Measurements from ENCODE around the gene NEURL2.

NEURL2 gene

DNA sequence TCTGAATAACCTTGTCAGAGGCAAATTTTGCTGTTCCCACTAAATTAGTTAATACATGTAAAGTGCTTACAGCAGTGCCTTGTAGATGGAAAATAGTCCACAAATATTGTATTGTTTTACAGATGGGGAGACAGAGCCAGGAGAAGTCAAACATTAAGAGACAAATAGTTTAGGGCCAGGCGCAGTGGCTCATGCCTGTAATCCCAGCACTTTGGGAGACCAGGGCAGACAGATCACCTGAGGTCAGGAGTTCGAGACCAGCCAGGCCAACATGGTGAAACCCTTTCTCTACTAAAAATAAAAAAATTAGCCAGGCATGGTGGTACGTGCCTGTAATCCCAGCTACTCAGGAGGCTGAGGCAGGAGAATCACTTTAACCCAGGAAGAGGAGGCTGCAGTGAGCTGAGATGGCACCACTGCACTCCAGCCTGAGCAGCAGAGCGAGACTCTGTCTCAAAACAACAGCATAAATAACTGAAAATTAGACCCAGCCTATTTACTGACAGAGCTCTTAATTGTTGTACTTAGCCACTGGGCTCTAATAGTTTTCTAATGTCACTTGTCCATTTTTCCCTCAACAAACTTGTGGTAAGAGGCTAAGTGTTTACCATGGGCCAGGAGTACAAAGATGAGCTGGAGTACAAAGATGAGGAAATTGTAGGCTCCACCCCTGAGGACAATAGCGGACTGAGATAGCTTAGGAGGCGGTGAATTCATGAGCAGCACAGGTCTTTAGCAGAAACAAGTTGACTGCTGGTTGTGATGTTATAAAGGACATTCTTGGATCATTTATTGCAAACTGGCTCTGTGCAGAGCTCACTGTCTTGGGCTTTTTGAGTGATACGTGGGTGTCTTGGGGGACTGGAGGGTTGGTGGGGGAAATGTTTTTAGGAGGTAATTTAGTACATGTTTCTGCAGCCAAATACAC lies 27.2 kb downstream of the NEURL2 start:
- no peak for TF ChIP-seq ESRRG (CRISPR knock-in tag; IDR thresholded peaks at IDR 0.05)
- no peak for TF ChIP-seq TCF4 (CRISPR knock-in tag; IDR thresholded peaks at IDR 0.05; ENCODE audit: borderline replicate concordance)
- TF ChIP-seq ISL1 (CRISPR knock-in tag; IDR thresholded peaks at IDR 0.05): no peak
- TF ChIP-seq ZNF8 (CRISPR knock-in tag; IDR thresholded peaks at IDR 0.05): no peak
- no peak for TF ChIP-seq CSRNP3 (CRISPR knock-in tag; IDR thresholded peaks at IDR 0.05)
- no peak for TF ChIP-seq PPARA (CRISPR knock-in tag; IDR thresholded peaks at IDR 0.05; ENCODE audit: borderline replicate concordance)
- no peak for TF ChIP-seq PATZ1 (CRISPR knock-in tag; IDR thresholded peaks at IDR 0.05; ENCODE audit: borderline replicate concordance)
- TF ChIP-seq ZFP3 (CRISPR knock-in tag; IDR thresholded peaks at IDR 0.05): no peak
- no peak for TF ChIP-seq ZNF565 (CRISPR knock-in tag; conservative IDR thresholded peaks at IDR 0.05; ENCODE audit: low read depth)
- TF ChIP-seq ZFP30 (CRISPR knock-in tag; IDR thresholded peaks at IDR 0.05): no peak
- TF ChIP-seq POU6F1 (CRISPR knock-in tag; IDR thresholded peaks at IDR 0.05; ENCODE audit: borderline replicate concordance, low read depth): no peak
- no peak for TF ChIP-seq ARNTL (CRISPR knock-in tag; IDR thresholded peaks at IDR 0.05; ENCODE audit: borderline replicate concordance, low read depth)
- ATAC-seq: no peak

DNA sequence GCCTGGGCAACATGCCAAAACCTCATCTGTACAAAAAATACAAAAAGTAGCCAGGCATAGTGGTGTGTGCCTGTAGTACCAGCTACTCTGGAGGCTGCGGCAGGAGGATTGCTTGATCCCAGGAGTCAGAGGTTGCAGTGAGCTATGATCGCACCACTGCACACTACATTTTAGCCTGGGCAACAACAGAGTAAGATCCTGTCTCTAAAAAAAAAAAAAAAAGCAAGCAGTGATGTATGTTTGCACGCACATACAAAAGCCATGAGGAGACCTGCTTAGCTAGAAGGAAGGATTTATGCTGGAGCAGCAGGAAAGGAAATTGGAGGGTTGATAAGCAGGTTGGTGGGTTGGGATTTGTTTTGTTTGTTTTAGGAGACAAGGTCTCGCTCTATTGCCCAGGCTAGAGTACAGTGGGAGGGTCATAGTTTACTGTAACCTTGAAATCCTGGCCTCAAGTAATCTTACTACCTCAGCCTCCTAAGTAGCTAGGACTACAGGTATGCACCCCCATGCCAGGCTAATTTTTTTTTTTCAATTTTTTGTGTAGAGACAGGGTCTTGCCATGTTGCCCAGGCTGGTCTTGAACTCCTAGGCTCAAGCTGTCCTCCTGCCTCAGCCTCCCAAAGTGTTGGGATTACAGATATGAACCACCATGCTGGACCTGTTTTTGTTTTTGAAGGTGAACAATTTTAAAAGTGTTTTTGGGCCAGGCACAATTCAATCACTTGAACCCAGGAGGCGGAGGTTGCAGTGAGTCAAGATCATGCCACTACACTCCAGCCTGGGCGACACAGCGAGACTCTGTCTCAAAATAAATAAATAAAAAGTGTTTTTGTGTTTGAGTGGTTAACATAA lies 29.6 kb downstream of the NEURL2 start:
- TF ChIP-seq CREB5 (CRISPR knock-in tag; IDR thresholded peaks at IDR 0.05; ENCODE audit: low read depth): no peak
- no peak for TF ChIP-seq ARNTL (CRISPR knock-in tag; IDR thresholded peaks at IDR 0.05; ENCODE audit: borderline replicate concordance, low read depth)
- TF ChIP-seq ISL1 (CRISPR knock-in tag; IDR thresholded peaks at IDR 0.05): no peak
- TF ChIP-seq BACH2 (CRISPR knock-in tag; IDR thresholded peaks at IDR 0.05; ENCODE audit: borderline replicate concordance): no peak
- TF ChIP-seq ZFP30 (CRISPR knock-in tag; IDR thresholded peaks at IDR 0.05): no peak
- TF ChIP-seq, protein P1, sequence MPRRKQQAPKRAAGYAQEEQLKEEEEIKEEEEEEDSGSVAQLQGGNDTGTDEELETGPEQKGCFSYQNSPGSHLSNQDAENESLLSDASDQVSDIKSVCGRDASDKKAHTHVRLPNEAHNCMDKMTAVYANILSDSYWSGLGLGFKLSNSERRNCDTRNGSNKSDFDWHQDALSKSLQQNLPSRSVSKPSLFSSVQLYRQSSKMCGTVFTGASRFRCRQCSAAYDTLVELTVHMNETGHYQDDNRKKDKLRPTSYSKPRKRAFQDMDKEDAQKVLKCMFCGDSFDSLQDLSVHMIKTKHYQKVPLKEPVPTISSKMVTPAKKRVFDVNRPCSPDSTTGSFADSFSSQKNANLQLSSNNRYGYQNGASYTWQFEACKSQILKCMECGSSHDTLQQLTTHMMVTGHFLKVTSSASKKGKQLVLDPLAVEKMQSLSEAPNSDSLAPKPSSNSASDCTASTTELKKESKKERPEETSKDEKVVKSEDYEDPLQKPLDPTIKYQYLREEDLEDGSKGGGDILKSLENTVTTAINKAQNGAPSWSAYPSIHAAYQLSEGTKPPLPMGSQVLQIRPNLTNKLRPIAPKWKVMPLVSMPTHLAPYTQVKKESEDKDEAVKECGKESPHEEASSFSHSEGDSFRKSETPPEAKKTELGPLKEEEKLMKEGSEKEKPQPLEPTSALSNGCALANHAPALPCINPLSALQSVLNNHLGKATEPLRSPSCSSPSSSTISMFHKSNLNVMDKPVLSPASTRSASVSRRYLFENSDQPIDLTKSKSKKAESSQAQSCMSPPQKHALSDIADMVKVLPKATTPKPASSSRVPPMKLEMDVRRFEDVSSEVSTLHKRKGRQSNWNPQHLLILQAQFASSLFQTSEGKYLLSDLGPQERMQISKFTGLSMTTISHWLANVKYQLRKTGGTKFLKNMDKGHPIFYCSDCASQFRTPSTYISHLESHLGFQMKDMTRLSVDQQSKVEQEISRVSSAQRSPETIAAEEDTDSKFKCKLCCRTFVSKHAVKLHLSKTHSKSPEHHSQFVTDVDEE (CRISPR knock-in tag; IDR thresholded peaks at IDR 0.05): no peak
- TF ChIP-seq OSR1 (CRISPR knock-in tag; IDR thresholded peaks at IDR 0.05): no peak
- TF ChIP-seq GLIS3 (CRISPR knock-in tag; IDR thresholded peaks at IDR 0.05): no peak
- TF ChIP-seq ZNF8 (CRISPR knock-in tag; IDR thresholded peaks at IDR 0.05): no peak
- no peak for TF ChIP-seq SNAI2 (CRISPR knock-in tag; IDR thresholded peaks at IDR 0.05)
- no peak for TF ChIP-seq ZNF70 (CRISPR knock-in tag; IDR thresholded peaks at IDR 0.05)
- TF ChIP-seq RARB (CRISPR knock-in tag; IDR thresholded peaks at IDR 0.05): no peak
- no peak for TF ChIP-seq ZC3H10 (CRISPR knock-in tag; IDR thresholded peaks at IDR 0.05)
- no peak for TF ChIP-seq TOX (CRISPR knock-in tag; IDR thresholded peaks at IDR 0.05; ENCODE audit: borderline replicate concordance)
- TF ChIP-seq PATZ1 (CRISPR knock-in tag; IDR thresholded peaks at IDR 0.05; ENCODE audit: borderline replicate concordance): no peak
- no peak for ATAC-seq

Measured in SK-N-SH treated with all-trans-retinoic acid at 6 μM for 48 hours (cell line).